Esophagus muscularis mucosa (tissue), 4 donors: ENCODE data around the gene PRRG4. TPM values are rescaled to one million over a fixed set of nuclear protein-coding genes. Genes with fewer than 3 reads are reported as not detected.
"Not testable (repeated sequence)": the region's sequence is repeated elsewhere in the genome, so short reads cannot be mapped to it uniquely, and the experiment has no call there.

Source experiments
- DNase-seq: peaks from one replicate; pipeline ENCODE4 v3.0.0-alpha.2; 2017; ENCODE audit errors: extremely low spot score
- H3K27ac ChIP-seq, 4 donors: fragments of 200-600 bp; sonication (generic); replicated peaks in 1 of 4; 1 replicate in 3 of 4; 2 replicates in 1 of 4; pipeline ENCODE4 v1.5.1; 2016 to 2019; ENCODE audit warnings: mild to moderate bottlenecking in 1 of 4
- H3K27me3 ChIP-seq, 4 donors: fragments of 200-600 bp; sonication (generic); one replicate each; pipeline versions ENCODE4 v1.5.1 to v1.6.0; 2016 to 2019
- H3K36me3 ChIP-seq, 4 donors: fragments of 200-600 bp; sonication (generic); one replicate each; pipeline ENCODE4 v1.5.1; 2016 to 2019
- H3K4me1 ChIP-seq, 4 donors: fragments of 200-600 bp; sonication (generic); one replicate each; pipeline ENCODE4 v1.5.1; 2016 to 2019
- H3K4me3 ChIP-seq, 4 donors: fragments of 200-600 bp; sonication (generic); 1 replicate in 2 of 4; 2 replicates in 2 of 4; pipeline ENCODE4 v1.5.1; 2016 to 2019; ENCODE audit warnings: mild to moderate bottlenecking in 4 of 4, moderate library complexity in 1 of 4
- H3K9me3 ChIP-seq, 4 donors: fragments of 200-600 bp; sonication (generic); 1 replicate in 3 of 4; 2 replicates in 1 of 4; pipeline ENCODE4 v1.5.1; 2016 to 2019
- EP300 ChIP-seq: sonication (generic); formaldehyde crosslinking; IDR thresholded peaks from one replicate; pipeline ENCODE4 v1.6.1; 2017; ENCODE audit warnings: antibody characterized with exemption
- POLR2A ChIP-seq: fragments of 450-650 bp; IDR thresholded peaks from one replicate; pipeline ENCODE4 v1.6.1; 2017; ENCODE audit warnings: antibody characterized with exemption, moderate library complexity, mild to moderate bottlenecking, low read depth
- POLR2AphosphoS5 ChIP-seq, 2 donors: sonication (generic); formaldehyde crosslinking; IDR thresholded peaks; one replicate each; pipeline ENCODE4 v1.6.1; 2017; ENCODE audit warnings: antibody characterized with exemption in 2 of 2
- WGBS: methylation state at CpG from one replicate; pipeline ENCODE4 v1.1.5; 2018; 5-methylcytosine and 5-hydroxymethylcytosine counted together
- intact Hi-C: fragments of 100-400 bp; cut with DNase I; formaldehyde crosslinking; loops from one replicate; pipeline ENCODE4 v1.15.1; 2023
- total RNA-seq, 4 donors: library from RNA; depleted of rRNA; stranded (reverse); fragments of >200 nt; gene quantifications; one replicate each; pipeline versions ENCODE4 v1.1.0 to v1.2.1, GENCODE V29; 2016
- TF ChIP-seq, protein P1 (sequence below), 3 experiments: fragments of 200-600 bp in 2 of 3; fragments of 450-650 bp in 1 of 3; sonication (generic) in 2 of 3; IDR thresholded peaks; one replicate each; pipeline ENCODE4 v1.5.1; 2017 to 2019; ENCODE audit warnings: antibody characterized with exemption in 3 of 3, mild to moderate bottlenecking in 2 of 3, moderate library complexity in 1 of 3

PRRG4 gene
- total RNA-seq, 4 donors from 2014 or later, result 1.7 to 2.8 (median 2.2) TPM

DNA sequence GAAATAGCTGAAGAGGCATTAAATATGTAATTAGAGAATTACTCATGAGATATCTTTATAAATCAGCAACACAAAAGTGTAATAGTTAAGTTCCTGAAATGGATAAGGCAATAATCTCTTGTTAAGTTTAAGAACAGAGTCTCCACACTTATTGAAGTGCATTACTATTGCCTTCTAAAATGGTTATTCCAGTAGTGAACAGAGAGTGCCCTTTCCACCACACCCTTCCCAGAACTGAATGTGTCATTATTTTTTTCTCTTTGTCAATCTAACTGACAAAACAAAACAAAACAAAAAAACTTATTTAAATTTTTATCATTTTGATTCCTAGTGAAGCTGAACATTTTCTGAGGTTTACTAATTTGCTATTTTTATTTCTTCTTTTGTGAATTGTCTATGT is 9.2 kb upstream of the PRRG4 start:
- H3K27me3 ChIP-seq, result no peaks in the 10 kb centered on the region
- intact Hi-C loops, result no loop called here
- no peak overlapping the region for H3K4me3 ChIP-seq
- H3K27ac ChIP-seq, result no peak overlapping the region
- no peaks in the 10 kb centered on the region for H3K4me1 ChIP-seq
- H3K9me3 ChIP-seq, result peaks cover 0 to 2% (median 0%) of the 10 kb centered on the region in 4 donors
- DNase-seq, result no peak
- H3K36me3 ChIP-seq, result no peaks in the 10 kb centered on the region
- TF ChIP-seq POLR2AphosphoS5 (IDR thresholded peaks at IDR 0.05) (no peak), EP300 (no peak), POLR2A (no peak)
- TF ChIP-seq, protein P1, sequence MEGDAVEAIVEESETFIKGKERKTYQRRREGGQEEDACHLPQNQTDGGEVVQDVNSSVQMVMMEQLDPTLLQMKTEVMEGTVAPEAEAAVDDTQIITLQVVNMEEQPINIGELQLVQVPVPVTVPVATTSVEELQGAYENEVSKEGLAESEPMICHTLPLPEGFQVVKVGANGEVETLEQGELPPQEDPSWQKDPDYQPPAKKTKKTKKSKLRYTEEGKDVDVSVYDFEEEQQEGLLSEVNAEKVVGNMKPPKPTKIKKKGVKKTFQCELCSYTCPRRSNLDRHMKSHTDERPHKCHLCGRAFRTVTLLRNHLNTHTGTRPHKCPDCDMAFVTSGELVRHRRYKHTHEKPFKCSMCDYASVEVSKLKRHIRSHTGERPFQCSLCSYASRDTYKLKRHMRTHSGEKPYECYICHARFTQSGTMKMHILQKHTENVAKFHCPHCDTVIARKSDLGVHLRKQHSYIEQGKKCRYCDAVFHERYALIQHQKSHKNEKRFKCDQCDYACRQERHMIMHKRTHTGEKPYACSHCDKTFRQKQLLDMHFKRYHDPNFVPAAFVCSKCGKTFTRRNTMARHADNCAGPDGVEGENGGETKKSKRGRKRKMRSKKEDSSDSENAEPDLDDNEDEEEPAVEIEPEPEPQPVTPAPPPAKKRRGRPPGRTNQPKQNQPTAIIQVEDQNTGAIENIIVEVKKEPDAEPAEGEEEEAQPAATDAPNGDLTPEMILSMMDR (IDR thresholded peaks at IDR 0.05), result no peak

DNA sequence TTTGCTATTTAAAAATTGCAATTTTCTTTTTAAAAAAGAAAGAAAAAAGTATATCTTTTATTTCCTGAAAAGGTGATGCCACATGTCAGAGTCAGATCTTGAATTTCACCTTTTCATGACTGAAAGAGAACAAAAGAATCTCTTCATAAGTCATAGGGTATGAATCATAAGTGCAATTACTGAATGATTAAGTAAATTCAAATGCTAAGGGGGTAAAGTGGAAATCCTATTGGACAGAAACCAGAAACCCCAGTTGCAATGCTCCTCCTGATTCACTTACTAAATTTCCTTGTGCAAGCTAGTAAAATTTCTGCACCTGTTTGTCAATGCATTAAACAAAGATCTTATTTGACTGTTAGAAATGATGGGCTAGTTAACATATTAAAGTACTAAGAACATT is 8.2 kb upstream of the PRRG4 start:
- no peaks in the 10 kb centered on the region for H3K27me3 ChIP-seq
- TF ChIP-seq EP300, result no peak
- TF ChIP-seq, protein P1 (IDR thresholded peaks at IDR 0.05), result no peak
- TF ChIP-seq POLR2A, result no peak
- no peak for TF ChIP-seq POLR2AphosphoS5 (IDR thresholded peaks at IDR 0.05)
- intact Hi-C loops, result no loop called here
- no peak overlapping the region for H3K4me3 ChIP-seq
- DNase-seq, result no peak
- H3K36me3 ChIP-seq, result no peaks in the 10 kb centered on the region
- peaks cover 0 to 2% (median 0%) of the 10 kb centered on the region in 4 donors for H3K9me3 ChIP-seq
- H3K27ac ChIP-seq, result no peak overlapping the region
- H3K4me1 ChIP-seq, result no peaks in the 10 kb centered on the region

DNA sequence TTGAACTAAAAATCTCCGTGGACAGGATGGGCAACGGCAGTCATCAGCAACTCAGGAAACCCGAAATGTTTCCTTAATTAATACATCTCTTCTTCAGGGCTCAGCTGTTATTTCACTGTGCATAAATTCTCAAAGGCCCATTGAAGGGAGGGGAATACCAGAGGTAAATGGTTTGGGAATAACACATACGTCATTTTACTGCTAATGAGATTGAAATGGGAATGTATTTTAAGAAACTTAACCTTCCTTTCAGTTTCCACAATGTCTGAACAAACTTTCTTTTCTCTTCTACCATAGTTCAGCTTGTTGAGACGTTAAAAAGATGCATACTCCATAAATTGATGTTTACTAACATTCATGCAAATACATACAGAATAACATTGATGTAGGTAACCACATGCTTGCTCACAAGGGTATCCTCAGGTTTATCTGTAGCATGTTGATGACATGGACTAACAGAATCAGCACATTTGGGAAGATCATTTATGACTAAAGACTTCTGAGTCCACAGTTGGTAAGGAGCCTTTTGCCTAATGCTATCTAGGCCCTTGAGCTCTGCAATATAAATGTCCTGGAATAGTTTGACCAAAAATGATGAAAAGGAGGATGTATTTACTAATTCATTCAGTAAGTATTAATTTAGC is 7.7 kb upstream of the PRRG4 start:
- Histone ChIP-seq H3K9me3 (peaks cover 0 to 2% (median 0%) of the 10 kb centered on the region in 4 donors), H3K36me3 (no peaks in the 10 kb centered on the region), H3K4me3 (no peak overlapping the region), H3K27ac (no peak overlapping the region), H3K27me3 (no peaks in the 10 kb centered on the region), H3K4me1 (no peaks in the 10 kb centered on the region)
- TF ChIP-seq, protein P1 (IDR thresholded peaks at IDR 0.05), result no peak
- TF ChIP-seq POLR2AphosphoS5 (IDR thresholded peaks at IDR 0.05) (no peak), POLR2A (no peak), EP300 (no peak)
- intact Hi-C loops, result no loop called here
- WGBS, result 73% methylated on average over 5 of the region's 5 CpGs
- no peak for DNase-seq

DNA sequence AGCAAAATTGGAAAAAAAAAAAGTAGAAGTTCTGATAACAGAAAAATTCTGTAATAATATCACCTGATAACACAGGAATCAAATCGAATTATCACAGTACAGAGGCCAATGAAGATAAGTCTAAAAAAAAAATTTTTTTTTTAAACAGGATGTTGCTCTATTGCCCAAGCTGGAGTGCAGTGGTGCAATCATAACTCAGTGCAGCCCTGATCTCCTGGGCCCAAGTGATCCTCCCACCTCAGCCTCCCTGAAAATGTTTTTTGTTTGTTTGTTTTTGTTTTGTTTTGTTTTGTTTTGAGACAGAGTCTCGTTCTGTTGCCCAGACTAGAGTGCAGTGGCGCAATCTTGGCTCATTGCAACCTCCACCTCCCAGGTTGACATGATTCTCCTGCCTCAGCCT is 6.1 kb upstream of the PRRG4 start:
- H3K27ac ChIP-seq, H3K27me3 ChIP-seq, DNase-seq, H3K36me3 ChIP-seq, intact Hi-C loops, H3K4me1 ChIP-seq, H3K9me3 ChIP-seq, H3K4me3 ChIP-seq: not testable (repeated sequence)
- 83% methylated on average over 3 of the region's 3 CpGs for WGBS

DNA sequence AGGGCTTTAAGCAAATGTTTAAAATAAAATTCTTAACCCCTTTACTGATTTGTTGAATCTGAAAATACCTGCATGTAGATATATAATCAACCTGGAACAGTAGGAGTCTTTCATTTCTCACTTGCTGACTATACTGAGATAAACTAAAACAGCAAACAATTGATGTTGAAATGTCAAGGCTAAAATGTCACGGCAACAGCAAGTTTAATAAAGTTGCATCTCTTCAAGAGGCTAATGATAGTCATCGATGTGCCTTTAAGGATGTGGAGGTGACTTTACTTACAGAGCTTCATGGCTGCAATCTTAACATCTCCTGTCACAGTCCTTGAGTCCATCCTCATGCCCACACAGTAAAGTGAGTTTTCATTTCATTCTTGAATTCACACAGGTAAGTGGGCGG is 3.6 kb upstream of the PRRG4 start:
- WGBS, result 48% methylated on average over 3 of the region's 3 CpGs
- TF ChIP-seq EP300 (no peak), POLR2A (no peak), POLR2AphosphoS5 (IDR thresholded peaks at IDR 0.05) (no peak)
- TF ChIP-seq, protein P1 (IDR thresholded peaks at IDR 0.05), result no peak
- DNase-seq, result no peak

More for the DNA sequence above, 3.6 kb upstream of the PRRG4 start:
- Histone ChIP-seq H3K36me3 (no peaks in the 10 kb centered on the region), H3K4me1 (peaks cover 5 to 18% (median 13%) of the 10 kb centered on the region in 4 donors), H3K27ac (no peak overlapping the region), H3K27me3 (peaks cover 0 to 19% (median 10%) of the 10 kb centered on the region in 4 donors), H3K4me3 (no peak overlapping the region), H3K9me3 (peaks cover 0 to 2% (median 0%) of the 10 kb centered on the region in 4 donors)
- intact Hi-C loops, result no loop called here
